ENCODE results near the gene IRF4.

IRF4 gene

DNA sequence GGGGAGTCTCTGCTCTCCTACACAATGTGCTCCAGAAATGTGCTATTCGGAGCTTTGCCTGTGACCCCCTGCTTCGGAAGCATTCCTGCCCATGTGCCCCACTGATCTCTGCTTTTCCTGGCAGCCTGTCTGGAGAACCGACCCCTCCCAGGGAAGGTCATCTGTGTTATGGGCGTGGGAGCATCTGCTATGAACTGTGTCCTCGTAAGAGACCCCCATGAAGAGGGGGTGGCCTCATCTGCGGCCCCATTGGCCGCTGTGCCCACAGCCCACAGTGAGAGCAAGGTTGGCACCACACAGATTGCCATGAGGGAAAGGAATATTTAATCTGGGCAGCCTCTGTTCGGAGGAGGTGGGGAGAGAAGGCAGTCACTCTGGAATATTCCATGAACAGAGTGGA is 32.7 kb upstream of the IRF4 start:
- no peak for DNase-seq (ENCODE audit: low read depth)
- H3K4me3 ChIP-seq (ENCODE audit: low read depth, low read length), result no peak overlapping the region
- TF ChIP-seq, protein P1, sequence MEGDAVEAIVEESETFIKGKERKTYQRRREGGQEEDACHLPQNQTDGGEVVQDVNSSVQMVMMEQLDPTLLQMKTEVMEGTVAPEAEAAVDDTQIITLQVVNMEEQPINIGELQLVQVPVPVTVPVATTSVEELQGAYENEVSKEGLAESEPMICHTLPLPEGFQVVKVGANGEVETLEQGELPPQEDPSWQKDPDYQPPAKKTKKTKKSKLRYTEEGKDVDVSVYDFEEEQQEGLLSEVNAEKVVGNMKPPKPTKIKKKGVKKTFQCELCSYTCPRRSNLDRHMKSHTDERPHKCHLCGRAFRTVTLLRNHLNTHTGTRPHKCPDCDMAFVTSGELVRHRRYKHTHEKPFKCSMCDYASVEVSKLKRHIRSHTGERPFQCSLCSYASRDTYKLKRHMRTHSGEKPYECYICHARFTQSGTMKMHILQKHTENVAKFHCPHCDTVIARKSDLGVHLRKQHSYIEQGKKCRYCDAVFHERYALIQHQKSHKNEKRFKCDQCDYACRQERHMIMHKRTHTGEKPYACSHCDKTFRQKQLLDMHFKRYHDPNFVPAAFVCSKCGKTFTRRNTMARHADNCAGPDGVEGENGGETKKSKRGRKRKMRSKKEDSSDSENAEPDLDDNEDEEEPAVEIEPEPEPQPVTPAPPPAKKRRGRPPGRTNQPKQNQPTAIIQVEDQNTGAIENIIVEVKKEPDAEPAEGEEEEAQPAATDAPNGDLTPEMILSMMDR (conservative IDR thresholded peaks at IDR 0.05; ENCODE audit: low read depth, low read length), result no peak

DNA sequence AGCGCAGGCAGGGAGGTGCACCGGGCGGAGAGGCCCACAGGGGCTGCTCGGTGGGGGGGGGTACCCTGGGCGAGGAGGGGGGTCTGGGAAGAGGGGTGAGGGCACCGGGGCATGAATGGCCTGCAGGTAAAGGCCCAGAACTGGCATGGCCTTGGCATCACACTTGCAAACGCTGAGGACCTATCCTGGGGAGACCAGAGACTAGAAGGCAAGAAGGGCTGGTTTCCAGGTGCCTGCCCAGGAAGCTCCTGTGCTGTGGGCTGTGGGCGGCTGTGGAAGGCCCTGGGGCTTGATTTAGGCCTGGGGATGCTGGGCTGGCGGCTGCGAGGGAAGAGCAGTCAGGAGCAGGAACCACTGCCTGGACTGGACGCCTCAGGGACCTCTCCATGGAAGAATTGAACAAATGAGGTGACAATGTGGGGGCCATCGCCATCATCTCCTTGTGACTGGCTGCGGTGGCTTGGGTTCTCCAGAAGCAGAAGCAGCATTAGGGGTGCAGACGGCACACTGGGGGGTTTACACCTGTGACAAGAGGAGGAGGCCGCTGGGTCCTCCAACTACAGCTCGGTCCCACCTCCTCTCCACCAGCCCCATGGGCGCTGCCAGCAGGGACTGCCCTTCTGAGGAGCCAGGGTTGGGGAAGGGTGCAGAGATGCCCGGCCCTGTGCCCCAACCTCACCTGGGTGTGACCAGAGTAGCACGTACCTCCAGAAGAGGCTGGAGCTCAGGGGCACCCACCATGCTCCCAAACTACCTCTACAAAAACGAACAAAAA is 32.1 kb upstream of the IRF4 start:
- TF ChIP-seq, protein P1 (conservative IDR thresholded peaks at IDR 0.05; ENCODE audit: low read depth, low read length), result no peak
- DNase-seq (ENCODE audit: low read depth), result no peak
- no peak overlapping the region for H3K4me3 ChIP-seq (ENCODE audit: low read depth, low read length)

DNA sequence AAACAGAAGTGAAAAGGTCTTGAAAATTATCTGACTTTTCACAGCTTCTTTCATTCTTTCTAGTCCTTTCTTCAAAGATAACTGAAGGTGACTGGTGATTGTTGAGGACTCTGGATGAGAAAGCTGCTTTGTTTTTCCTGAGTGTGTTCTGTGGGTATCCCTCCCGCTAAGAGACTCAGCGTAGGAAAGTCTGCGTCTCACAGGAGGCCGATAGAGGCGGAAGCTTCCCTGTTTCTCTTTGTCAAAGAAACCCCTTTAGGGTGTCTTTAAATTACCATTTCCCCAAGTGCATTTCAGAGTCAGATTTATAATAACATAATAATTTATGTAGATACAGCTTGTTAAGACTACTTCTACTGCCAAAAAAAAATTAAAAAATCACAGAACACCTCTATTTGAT is 31.2 kb upstream of the IRF4 start:
- DNase-seq (ENCODE audit: low read depth), result no peak
- no peak overlapping the region for H3K4me3 ChIP-seq (ENCODE audit: low read depth, low read length)
- TF ChIP-seq, protein P1 (conservative IDR thresholded peaks at IDR 0.05; ENCODE audit: low read depth, low read length), result no peak

DNA sequence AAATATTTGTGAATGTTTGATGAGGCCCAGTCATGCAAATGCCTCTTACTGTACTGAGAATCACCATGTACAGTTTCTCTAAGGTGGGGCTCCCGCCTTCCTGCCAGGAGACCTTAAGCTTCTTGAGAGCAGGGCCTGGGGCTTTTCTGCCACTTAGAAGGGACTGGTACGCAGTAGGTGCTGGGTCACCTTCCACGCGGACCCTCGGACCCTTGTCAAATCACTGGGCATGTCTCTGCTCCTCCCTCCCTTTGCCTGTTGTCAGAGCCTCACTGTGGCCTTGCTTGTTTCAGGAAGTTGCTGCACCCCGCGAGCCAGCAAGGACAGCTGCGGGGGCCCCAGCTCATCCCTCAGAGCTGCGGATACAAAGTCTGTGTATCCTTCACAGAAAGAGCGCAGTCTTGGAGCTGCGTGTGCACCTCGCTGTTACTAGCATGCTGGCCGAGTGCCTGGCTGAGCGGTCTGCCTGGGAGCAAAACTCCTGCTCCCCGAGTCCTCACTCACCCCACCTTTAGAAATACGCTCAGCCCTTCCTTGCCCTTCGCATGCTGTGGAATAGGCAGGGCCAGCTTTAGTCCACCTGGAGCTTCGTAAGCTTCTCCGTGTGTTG is 30.7 kb upstream of the IRF4 start:
- TF ChIP-seq, protein P1 (conservative IDR thresholded peaks at IDR 0.05; ENCODE audit: low read depth, low read length), result no peak
- no peak for DNase-seq (ENCODE audit: low read depth)
- H3K4me3 ChIP-seq (ENCODE audit: low read depth, low read length), result no peak overlapping the region

DNA sequence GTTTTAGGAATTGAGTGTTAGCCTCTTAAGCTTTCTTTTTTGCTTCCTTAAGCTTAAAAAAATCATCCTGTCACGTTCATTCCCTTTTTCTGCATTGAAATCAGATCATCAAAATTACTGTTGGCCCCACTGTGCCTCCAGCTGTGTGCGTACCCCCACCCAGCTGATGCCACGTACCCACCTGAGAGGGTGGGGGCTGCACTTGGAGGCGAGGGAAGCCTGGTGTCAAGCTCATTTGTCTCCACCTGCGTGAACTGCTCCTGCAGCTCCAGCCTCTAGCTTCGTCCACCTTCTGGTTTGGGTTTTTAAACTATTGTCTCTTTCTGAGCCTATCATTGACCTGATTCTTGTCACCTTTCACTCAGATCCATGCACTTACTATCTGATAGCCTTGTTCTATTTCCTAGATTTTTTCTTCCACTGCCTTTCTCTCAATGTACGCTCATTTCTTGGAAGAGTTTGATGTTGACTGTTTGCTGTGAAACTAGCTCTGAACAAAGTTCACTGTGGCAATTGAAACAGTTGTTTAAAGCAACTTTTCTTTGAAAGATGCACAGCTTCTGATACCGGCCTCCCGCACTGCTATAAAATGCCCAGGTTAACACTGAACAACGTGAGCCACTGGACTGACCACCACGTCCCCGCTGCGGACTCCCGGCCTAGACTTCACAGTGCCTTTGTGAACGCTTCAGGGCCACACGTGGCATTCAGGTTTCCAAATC is 30.0 kb upstream of the IRF4 start:
- DNase-seq (ENCODE audit: low read depth), result no peak
- no peak overlapping the region for H3K4me3 ChIP-seq (ENCODE audit: low read depth, low read length)
- TF ChIP-seq, protein P1 (conservative IDR thresholded peaks at IDR 0.05; ENCODE audit: low read depth, low read length), result no peak

DNA sequence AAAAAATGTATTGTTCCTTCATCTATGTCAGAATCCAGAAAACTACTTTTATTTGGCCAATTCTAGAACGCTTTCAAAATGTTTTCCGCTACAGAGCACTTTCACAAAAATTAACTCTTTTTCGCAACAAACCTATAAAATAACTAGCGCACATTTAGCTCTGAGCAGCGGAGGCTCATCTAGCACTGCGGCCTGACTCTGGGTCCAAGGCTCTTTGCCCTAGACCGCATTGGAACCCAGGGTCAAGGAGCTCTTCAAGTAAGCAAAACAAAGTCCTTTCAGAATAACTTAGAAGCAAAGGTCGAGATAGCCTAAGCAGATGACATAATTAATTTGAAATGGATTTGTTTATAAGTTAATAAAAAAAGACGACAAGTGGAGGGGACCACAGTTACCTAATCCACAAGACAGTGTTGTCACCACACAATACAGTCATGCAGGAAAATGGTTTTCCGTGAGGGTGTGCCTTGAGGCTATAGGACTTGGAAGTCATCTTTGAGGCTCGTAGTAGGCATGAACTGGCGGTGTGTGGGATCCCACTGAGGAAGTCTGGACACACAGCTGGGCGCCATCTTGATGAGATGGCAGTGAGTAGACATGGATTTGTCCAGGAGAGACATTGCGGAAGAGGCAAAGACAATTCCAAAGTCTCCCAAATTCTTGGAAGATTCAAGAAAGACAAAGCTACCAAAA is 29.2 kb upstream of the IRF4 start:
- DNase-seq (ENCODE audit: low read depth), result no peak
- H3K4me3 ChIP-seq (ENCODE audit: low read depth, low read length), result no peak overlapping the region
- TF ChIP-seq, protein P1 (conservative IDR thresholded peaks at IDR 0.05; ENCODE audit: low read depth, low read length), result no peak
